GM19025 (cell line): Measurements from ENCODE around the gene SPR.
"Not testable (repeated sequence)": the region's sequence is repeated elsewhere in the genome, so short reads cannot be mapped to it uniquely, and the experiment has no call there.

Source experiments
- ATAC-seq: cut with Tn5 transposase; IDR thresholded peaks from one replicate; pipeline ENCODE4 v1.9.1; 2021; ENCODE audit warnings: mild to moderate bottlenecking, low read depth, moderate library complexity; ENCODE audit not compliant: unreplicated experiment

Gene SPR

GRCh38 chr2:72888438-72889202, 1.4 kb downstream of the SPR start:
- ATAC-seq: no peak

- no peak for ATAC-seq
Observed at GRCh38 chr2:72889991-72890390, 2.8 kb downstream of the SPR start.

DNA sequence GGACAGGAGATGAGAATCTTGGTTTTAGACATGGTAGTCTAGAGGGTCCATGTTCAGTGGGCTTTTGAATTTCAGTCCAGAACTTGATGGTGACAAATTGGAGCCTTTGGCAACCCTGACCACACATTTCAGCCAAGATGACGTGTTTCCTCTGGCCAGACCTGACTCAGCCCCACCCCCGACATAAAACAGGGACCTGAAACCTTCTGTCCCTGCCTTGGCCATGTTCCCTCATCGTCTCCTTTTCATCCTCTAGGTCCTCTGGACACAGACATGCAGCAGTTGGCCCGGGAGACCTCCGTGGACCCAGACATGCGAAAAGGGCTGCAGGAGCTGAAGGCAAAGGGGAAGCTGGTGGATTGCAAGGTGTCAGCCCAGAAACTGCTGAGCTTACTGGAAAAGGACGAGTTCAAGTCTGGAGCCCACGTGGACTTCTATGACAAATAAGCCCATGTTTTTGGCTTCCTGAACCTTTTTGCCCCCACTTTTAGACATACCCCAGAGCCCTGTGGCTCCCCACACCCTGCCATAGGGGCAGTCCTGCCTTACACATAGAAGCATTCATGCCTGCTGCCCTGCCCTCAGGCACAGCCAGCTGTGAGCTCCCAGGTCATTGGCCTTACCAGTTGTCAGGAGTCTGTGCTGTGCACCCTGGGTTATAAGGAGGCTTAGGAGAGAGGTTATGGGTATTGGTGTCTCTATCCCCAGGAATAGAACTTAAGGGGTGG, 4.0 kb downstream of the SPR start:
- no peak for ATAC-seq

DNA sequence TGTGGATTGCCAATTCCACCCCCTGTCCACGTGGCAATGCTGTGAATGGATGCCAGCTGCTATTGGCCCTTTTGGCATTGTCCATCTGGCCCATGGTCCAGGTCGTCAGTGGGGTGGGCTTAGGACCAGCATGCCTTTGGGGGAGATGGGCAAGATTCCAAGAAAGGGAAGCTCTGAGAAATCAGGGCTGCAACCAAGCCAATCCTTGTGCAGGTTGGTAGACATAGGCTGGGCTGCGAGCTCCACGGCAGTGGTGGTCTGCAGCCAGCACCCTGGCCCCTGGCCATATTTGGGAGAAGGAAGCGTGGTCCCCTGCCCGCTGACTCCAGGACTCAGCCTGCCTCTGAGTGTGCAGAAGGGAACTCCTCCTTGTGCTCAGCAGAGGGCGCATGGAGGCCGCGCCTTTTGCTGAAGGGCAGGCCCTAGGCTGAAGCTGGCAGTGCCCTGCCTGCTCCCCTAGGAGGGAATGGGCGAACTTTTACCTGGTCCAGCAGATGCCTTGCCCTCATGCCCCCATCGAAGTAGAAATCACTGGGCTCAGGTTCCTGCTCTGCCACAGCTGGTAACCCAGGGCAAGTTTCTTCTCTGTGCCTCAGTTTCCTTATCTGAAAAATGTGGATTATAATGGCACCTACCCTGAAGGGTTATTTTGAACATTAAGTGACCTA, 5.4 kb downstream of the SPR start:
- ATAC-seq: peak; percentile 53

GRCh38 chr2:72893594-72894319, 6.5 kb downstream of the SPR start:
- ATAC-seq: peak; percentile 68

GRCh38 chr2:72894514-72894913, 7.3 kb downstream of the SPR start:
- ATAC-seq: no peak

GRCh38 chr2:72895154-72895553, 7.9 kb downstream of the SPR start:
- no peak for ATAC-seq

- no peak for ATAC-seq
Observed at GRCh38 chr2:72895759-72896281, 8.6 kb downstream of the SPR start.

DNA sequence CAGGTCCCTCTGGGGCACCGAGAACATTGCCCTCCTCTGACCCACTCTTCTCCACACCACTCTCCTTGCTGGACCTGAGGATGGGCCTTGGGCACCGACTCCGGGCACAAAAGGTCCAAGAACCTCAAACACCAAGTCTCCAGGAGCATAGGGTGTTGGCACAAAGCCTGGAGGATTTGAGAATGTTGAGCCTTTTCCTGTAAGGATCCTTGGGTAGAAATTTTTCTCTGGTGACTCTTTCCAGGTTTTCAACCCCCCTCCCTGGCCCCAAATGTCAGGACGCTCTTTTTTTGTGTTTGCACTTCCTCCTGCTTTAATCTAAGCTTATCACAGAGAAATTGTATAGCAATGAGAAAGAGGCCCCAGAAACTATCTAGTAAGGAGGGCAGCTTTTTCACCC, 9.2 kb downstream of the SPR start:
- no peak for ATAC-seq

DNA sequence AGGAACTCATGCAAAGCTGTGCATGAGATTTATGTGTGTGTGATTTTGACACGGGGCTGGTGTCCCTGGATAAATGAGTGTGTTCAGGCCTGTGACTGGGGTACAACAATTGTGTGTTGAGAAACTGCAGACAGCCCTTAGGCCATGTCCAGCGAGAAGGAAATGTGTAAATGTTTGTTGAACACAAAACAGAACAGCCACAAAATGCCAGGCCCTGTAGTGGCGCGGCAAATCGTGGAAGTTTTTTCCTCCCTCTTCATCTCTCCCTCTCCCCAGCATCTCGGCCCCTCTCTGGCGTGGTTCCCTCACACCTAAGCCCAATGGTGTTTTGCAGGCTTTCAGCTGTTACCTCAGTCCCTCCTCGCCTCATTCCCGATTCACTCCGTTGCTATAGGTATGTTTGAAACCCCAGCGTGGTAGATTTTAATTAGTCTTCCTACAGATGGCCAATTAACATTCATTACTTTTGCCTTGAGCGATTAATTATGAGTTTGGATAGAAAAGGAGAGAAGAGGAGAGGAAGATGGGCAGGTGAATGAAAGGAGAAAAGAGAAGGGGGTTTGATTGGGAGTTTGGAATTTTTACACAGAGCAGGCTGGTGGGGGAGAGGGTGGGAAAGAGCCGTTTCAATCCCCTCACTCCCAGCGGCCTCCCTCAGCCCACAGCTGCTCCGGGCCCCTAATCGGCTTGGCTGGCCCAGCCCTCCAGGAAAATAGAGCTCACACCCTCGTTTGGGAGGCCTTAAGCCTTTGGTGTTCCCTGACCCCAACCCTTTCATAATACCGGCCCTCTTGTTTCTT, 10.8 kb downstream of the SPR start:
- no peak for ATAC-seq

DNA sequence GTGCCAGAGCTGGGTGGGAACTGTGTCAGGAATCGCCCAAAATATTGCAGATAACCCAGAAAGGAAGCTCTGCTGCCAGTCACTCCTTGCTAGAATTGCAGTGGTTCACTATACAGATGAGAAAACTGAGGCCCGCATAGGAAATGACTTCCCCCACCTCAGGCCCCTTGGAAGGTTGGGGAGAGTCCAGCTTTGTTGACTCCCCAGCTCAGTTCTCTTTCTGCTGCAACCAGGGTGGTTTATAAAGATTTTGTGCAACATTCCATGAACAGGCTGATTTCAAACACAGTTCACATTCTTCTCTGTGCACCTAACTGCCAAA, 11.3 kb downstream of the SPR start:
- no peak for ATAC-seq

DNA sequence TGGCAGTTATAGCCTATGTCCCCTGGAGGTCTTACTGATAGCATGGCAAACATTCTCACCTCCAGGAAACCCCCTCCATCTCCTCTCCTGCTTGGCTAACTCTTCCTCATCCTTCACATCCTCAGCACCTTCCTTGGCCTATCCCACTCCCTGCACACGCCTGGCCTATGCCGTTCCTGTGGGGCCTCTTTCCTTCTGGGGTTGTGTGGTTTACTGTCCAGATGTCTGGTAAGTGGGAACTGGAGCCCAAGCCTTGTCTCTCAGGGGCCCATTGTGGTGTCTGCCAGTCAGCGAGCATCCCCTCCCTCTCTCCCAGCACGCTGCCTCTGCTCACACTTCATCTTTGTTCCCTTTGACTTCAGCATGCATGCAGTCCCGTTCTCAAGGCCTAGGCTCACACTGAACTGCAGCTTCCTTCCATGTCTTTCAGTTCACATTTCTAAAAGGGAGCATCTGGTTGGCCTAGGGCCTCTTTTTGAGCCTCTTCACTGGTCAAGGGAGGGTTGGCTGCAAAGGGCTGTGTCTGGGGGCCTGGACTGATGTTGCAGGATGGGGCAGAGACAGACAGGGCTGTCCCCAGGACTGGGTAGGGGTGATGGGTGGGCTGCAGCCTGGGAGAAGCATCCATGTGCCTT, 13.1 kb downstream of the SPR start:
- ATAC-seq: no peak

DNA sequence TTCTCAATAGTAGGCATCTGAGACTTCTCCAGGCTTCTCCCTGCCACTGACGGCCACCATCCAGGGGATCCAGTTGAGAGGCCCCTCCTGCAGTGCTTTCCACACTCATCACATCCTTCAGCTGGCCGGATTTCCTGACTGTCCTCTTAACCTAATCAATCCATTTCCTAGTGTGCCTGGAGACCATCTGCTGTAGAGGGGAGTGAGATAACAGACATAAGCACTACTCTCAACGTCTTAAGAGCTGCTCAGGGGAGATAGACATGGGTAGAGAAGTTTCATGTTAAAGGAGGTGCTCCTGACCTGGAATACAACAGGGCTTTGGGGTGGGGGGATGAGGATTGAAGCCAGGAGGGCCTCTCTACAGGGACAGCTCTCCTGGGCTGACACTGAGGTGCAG, 14.2 kb downstream of the SPR start:
- ATAC-seq: no peak

- not testable (repeated sequence) for ATAC-seq
Observed at GRCh38 chr2:72907369-72907768, 20.2 kb downstream of the SPR start.

DNA sequence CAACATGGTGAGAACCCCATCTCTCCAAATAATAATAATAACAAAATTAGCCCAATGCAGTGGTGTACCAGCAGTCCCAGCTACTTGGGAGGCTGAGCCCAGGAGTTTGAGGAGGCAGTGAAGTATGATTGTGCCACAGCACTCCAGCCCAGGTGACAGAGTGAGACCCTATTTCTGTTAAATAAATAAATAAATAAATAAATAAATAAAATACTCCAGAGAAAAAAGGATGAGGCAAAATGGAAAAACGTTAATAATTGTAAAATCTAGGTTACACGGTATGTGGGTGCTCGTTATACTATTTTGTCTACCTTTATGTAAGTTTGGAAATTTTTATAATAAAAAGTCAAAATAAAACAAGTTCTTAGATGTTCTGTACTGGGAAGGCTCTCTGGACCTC, 21.5 kb downstream of the SPR start:
- no peak for ATAC-seq

DNA sequence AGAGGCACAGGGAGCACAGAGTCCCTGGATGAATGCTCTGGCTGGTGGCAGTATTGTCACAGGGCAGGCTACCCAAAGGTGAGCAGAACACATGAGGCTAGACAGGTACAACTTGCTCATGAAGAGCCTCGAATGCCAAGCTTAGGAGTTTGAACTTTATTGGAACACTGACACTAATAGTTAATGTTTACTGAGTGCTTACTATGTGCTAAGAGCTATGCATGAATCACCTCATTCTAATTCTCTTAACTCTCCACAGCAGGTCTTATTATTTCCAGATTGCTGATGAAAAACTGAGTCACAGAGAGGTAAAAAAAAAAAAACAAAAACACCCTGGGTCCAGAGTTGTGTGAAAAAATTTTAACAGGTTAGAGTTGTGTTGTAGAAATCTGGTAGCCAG, 24.0 kb downstream of the SPR start:
- ATAC-seq: no peak

GRCh38 chr2:72913486-72914205, 26.4 kb downstream of the SPR start:
- no peak for ATAC-seq

DNA sequence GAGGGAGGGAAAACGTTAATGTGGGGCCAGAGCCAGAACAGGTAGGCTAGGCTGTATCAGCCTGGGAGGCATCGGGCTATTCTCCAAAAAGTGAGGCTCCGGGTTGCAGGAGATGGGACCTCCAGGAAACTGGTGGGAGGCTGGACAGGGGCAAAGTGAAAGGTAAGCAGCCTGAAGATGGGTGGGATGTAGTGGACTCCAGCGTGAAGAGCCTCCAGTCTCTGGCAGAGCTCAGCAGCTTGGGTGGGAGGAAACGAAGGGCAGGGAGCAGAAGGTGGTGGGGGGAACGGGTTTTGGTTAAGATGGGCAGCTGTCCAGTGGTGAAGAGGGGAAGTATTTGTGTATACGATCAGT, 27.0 kb downstream of the SPR start:
- no peak for ATAC-seq
